Activated CD4-positive, alpha-beta T cell treated with anti-CD3 and anti-CD28 coated beads for 24 hours (primary cell): ENCODE data around the gene SMCO2.
"Not testable (repeated sequence)": the region's sequence is repeated elsewhere in the genome, so short reads cannot be mapped to it uniquely, and the experiment has no call there.

Experiments used
- DNase-seq, 2 donors: peaks; one replicate each; pipeline ENCODE4 v3.0.0-alpha.2; 2020; ENCODE audit warnings: low read depth in 2 of 2

Gene SMCO2

GRCh38 chr12:27524839-27525753, 78.6 kb downstream of the SMCO2 start:
- no peak for DNase-seq

DNA sequence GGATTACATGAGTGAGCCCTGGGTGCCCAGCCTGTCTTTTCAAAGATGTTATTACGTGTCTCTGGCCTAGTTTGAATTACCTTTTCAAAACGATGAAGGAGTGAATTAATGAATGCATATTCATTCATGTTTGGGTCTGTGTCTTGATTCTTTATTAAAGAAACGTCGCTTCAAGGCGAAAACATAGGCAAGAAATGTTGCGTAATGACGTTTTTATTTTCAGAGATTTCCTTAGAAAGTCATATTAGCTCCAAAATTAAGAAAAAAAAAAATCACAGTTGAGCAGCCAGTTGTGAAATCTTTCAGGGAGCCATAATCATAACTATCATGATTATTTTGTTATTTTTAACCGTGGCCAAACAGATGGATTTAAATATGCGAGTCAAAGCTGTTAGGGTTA, 81.0 kb downstream of the SMCO2 start:
- no peak for DNase-seq

- DNase-seq = no peak
Observed at GRCh38 chr12:27528788-27529187, 82.3 kb downstream of the SMCO2 start.

DNA sequence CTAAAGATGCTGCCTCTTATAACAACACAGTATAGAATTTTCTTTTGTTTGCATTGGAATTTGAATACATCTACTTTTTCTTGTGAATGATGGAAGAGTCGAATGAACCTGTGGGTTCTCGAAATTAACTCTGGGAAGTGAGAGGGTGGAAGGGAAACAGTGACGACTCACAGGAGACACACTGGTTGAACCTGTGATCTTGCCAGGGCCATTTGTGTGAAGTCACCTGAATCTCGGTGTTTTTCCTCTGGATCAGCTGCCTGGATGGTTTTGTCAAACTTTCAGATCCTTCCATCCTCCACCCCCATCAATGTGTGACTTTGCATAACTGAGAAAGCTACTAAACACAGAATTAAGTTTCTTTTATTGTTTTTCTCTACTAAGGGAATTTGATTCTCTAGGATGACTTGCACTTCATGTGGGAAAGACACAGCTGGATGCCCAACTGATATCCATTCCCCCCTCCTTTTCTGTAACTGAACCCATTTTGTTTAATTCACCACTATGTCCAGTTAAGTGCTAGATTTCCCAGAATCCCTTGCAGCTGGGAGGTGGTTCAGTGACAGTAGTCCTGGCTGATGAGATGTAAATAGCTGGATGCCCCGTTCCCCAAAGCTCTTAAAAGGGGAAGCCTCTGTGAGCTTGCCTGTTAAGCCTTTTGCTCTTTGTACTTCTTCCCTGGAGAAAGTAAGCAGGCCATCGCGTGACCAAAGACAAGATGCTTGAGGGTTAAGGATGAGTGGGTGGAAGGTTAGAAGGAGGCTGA, 83.8 kb downstream of the SMCO2 start:
- DNase-seq = no peak

DNA sequence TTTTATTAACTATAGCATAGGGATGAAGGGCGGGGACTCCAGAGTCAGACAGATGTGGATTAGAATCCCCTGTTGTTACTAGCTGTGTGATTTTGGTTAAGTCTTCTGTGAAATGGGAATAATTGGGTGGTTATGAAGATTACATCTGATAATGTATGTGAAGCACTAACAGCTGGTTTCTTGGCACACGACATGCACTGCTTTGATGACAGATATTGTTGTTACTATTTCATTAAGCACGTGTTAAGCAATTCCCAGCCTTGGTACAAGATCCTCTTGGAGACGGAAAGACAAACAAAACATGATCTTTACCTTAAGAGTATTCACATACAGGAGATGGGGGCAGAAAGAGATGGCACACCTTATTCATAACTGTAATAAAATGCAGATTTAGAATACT, 85.4 kb downstream of the SMCO2 start:
- DNase-seq = no peak

DNA sequence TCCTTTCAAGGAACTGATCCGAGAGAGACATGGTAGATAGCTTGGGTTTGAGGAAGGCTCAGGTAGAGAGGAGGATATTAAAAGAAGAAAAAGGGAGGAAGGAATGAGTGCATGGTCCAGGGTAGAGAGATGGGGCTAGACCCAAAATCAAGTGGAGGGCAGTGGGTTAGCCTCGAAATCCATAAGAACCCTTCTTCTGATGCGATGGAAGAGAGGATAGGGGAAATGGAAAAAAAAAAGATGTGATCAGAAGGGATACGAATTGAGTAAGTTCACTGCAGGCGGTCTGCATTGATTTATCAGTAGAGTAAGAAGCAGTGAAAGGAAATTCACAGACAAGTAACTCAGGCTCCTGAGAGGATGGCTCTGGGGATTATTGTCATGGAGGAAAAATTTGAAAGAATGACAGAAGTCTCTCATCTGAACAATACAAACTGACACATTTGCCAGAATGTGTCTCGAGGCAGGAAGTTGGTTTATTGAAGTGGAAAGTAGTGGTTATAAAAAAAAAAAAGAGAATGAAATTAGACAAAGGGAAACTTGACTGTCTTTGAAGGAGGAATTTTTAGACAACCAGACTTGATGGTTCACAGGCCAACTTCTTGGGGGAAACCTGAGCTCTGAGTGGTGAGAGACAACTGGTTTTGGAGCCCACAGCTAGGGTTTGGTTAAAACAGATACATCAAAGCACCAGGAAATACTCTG, 87.7 kb downstream of the SMCO2 start:
- DNase-seq = peak in 1 of 2 donors; percentile 10

- no peak for DNase-seq
Observed at GRCh38 chr12:27534765-27535161, 88.2 kb downstream of the SMCO2 start.

DNA sequence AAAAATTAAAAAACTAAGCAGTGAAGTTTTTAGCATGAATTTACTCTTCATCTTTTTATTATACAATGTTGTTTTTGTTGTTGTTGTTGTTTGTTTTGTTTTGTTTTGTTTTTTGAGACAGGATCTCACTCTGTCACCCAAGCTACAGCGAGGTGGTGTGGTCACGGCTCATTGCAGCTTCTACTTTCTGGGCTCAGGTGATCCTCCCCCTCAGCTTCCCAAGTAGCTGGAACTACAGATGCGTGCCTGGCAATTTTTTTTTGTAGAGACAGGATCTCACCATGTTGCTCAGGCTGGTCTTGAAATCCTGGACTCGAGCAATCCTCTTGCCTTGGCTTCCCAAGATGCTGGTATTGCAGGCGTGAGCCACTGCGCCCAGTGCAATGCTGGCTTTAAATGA, 88.8 kb downstream of the SMCO2 start:
- no peak for DNase-seq

DNA sequence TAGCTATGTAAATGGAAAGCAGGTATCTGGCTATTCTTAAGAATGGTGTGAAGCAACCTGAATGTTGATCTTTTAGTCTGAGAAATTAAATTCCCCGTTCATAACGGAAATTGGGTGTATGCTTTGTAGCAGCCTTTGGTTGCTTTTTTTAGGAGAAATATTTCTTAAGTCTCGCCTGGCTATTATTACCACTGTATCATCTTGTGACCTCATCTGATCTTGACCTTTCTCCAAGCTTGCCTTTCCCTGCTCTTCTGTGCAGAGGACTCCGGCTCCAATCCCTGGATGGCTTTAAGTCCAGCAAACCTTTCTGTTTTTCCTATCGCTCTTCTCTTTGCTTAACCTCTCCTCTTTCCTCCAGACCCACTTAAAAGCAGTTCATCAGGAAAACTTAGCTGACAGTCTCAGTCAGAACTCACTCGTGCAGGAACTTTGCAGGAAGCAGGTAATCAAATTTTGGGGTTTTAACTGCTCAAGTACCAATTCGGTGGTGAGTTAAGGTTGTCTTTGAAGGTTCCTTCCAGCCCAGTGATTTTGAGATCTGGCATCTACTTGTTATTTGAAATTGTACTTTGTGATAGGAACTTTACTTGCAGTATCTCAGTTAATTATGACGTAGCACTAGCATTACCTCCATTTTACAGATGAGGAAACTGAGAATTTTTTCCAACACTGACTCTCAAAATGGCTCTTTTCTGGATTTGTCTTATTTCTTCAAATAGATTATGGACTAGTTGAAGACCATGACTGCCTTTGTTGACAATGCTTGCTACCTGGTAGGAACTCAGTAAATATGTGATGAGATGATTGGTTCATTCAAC, 91.5 kb downstream of the SMCO2 start:
- no peak for DNase-seq

DNA sequence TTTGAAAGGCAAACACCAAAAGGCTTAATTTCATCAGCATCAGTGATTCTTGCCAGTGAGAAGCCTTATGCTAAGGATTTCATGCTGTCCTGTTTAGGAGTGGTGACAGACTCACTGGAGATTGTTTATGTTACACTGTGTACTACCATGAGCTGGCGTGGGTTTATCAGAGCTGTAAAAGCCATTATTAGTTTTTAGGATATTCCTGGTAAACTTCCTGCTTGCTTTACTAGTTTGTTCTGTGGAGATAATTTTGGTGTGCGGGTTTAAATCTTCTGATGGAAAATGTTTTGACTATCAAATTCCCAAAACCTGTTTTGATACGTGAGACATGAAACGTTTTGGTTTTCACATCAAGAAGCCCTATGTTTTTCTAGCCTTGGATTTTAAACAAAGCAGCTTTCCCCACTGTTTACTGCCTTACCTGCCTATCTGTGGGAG, 92.7 kb downstream of the SMCO2 start:
- DNase-seq = no peak

DNA sequence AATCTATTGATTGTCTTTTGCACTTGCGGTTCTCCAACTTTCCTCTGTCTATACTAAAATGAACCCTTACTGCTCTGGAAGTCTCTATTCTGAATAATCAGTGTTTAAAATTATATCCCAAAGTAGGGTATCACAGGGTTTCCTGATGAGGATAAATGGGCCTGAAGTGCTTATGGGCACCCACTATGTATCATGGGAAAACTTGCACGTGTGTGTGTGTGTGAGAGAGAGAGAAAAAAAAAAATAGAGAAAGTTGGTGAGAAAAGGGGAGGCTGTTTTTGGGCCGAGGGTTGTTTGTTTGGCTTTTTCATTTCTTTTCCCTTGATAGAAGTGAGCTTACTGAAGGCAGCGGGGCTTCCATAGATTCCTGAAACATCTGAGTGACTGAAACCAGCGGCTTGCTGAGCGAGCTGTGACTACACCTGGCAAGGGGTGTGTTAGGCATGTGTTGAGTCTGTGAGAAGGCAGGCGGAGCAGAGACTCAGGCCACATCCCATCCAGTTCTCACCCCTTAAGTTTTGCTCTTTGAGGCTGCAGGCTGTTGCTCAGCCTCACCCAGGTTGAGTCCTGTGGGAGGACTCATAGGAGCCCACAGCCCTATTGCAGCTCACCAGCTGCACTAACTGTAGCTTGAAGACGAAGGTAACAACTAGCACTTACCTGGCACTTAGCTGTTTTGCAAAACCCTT, 94.6 kb downstream of the SMCO2 start:
- no peak for DNase-seq

- DNase-seq = no peak
Observed at GRCh38 chr12:27542628-27543027, 96.1 kb downstream of the SMCO2 start.

GRCh38 chr12:27544858-27545257, 98.3 kb downstream of the SMCO2 start:
- DNase-seq = not testable (repeated sequence)

DNA sequence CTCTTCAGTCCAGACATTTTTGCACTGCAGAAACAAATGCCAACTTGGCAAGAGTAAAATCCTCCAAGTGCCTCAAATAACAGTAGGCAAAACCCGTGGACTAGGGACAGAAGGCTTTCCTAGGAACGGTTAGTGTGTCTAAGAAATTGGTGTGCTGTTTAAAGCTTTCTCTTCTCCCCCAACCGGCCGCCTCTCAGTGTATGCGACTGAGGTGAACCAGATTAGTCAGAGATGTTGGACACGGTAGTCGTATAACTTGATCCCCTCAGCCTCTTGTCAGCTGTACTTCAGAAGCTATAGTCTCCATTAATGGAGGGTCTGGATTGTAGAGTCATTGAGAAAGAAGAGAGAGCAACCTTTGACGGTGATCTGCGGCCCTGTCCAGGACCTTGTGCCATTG, 99.1 kb downstream of the SMCO2 start:
- DNase-seq = no peak

GRCh38 chr12:27547592-27547991, 101.1 kb downstream of the SMCO2 start:
- no peak for DNase-seq

DNA sequence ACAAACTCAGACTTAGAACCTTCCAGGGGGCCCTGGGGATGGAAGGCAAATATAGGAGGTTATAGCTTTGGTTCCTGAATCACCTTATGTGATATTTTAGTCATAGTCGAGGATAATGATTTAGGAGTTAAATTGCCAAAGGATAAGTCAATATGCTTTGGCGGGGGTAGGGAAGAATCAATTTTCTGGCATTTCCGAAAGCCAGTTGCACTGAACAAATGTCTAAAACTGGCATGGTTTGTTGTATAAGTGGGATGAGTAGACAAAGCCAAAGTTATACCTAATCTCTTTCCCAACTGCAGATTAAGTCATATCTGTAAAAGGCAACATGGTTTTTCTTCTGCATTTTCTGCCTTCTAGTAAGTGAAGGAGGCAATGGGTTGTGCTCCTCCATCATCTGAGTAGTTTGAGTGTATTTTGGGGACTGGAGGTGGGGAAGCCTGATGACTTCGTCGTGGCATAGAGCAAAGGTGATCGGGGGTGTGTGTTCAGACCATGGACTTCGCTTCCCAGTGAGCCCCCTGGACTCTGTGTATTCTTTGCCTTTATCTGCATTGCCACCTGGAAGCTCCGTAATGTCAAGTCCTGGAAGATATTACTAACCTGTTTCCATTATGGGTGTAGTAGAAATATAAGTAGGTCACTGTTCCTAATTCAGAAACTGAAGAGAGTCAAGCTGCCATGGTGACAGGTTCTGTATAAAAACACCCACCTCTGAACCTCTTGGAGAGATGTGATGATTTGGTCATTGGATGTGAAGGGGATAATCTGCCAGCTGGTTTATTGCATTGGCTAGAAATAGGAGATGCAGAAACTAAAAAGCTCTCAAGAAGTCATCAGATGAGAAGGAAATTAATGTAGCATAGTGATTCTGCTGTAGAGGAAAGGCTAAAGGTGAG, 102.0 kb downstream of the SMCO2 start:
- DNase-seq = no peak

- no peak for DNase-seq
Observed at GRCh38 chr12:27549236-27549800, 102.8 kb downstream of the SMCO2 start.

DNA sequence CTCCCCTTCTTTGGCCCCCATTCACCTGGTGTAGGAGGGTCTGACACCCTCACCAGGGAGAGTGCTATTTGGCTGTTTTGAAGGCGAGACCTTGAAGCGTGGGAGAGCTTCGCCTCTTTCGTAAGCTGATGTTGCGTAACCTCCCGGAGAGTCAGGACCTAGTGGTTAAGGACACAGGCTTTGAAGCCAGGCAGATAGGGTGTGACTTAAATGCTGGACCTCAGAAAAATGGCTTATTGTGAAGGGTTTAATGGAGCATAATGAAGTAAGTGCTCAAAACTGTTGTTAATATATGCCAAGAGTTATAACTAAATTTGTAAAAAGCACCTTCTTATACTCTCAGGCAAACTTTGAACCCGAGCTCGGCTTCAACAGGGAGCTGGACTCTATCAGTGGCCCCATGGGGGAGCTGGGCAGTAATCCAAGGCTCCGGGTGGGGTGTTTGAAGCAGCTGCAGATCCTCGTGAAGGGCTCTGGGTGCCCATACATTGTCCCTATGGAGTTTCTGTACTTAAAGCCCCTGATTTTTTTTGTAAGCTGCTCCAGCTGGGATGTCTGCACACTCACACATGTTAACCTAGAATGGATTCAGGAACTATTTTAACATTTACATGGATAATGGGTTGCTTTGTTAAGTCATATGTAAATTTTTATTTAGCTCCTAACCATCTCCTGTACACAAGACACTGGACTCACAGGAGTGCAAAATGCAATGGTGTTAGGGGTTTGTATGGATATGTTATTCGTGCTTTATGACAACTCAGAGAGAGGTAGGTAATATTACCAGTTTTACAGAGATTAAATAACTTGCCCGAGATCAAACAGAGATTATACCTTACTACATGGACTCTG, 103.5 kb downstream of the SMCO2 start:
- no peak for DNase-seq

GRCh38 chr12:27550653-27550975, 104.1 kb downstream of the SMCO2 start:
- DNase-seq = no peak
